GM03348 (cell line): ENCODE data around the gene HDGFL2.

Source experiments
- DNase-seq: peaks from one replicate; pipeline ENCODE4 v3.0.0; 2012; ENCODE audit warnings: low spot score

Gene HDGFL2

DNA sequence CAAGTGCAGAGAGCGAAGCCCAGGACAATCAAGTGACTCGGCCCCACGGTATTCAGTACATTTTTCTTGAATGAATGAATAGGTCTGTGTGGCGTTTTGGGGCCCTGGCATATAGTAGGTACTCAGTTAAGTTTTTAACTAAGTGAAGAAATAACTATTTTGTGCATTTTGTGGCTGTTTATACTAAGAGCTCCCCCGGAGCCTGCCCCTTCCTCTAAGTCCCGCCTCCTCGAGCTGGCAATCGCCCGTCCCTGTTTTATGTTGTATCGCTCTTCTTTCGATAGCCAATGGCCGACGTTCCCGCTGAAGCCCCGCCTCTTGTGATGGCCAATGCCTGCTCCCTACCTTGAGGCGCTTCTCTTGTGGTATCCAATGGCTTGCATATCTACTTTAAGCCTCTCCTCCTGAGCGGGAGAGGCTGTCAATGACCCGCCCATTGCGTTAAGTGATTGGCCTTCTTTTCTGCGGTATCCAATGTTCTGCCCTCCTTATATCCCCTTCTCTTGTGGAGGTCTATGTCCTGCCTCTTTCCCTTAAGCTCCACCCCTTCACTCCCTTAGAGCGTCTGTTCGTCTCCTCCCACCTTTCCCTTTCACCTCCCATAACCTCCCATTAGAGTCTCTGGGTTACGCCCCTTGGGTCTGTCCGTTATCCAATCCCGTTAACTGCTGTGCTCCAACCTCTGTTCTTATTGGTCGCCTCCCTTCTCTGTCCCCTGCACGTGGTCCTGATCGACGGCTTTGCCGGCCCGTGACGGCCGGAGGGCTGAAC lies 509 bp upstream of the HDGFL2 start:
- DNase-seq, result peak; percentile 99

DNA sequence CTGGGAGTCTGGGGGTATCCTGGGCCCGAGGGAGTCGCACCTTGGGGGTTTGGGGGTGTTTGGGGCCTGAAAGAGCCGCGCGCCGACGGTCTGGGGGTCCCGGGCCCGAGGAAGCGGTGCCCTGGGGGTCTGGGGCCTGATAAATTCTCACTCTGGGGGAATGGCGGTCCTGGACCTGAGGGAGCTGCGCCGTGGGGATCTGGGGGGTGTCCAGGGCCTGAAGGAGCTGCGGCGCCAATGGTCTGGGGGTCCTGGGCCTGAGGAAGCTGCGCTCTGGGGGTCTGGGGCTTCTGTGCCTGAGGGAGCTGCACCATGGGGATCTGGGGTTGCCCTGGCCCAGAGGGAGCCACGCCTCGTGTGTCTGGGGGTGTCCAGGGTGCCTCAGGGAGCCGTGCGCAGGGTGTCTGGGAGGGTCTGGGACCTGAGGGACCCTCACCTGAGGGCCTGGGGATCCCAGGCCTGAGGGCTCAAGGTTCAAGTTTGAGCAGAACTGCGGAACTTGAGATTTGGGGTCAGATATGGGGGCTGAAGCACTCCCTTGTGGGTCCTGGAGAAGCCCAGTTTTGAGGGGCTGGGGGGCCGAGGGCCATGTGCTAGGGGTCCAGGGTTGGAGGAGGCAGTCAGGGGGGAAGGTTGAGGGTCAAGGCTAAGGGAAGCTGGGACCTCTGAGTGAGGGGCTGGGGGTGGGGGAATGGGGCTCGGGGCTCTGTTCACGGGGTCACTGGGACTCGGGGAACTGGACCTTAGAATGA lies 1.1 kb downstream of the HDGFL2 start:
- DNase-seq, result peak; percentile 5

DNA sequence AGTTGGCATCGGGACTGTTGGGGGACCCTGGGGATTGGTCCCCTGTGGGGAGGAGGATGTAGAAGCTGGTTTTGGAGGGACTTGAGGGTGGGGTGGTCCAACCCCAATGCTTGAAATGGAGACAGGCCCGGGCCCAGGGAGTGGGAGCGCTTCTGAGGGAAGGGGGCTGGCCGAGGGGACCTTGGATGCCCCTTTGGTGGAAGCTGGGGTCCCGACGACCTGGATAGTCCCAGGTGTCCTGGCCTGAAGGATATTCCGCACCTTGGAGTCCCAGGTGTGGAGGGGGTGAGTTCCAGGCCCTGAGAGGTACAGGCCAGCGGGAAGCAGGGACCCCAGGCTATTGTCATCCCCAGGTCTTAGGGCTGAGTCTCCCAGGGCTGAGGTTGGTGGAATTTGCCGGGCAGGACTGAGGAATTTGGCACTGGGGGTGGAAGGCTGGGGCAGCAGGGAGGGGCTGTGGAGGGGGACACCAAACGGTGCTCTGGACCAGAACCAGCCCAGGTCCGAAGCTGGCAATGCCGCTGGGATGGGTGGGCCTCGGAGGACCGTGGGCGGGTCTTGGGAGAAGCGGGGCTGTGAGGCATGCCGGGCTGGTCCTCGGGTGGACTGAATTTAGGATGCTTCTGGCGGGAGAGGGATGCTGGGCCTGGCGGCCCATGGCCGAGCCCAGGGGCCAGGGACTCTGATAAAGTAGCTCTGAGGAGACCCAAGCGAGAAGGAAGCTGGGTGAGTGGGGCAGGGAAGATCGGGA lies 1.8 kb downstream of the HDGFL2 start:
- peak; percentile 43 for DNase-seq

DNA sequence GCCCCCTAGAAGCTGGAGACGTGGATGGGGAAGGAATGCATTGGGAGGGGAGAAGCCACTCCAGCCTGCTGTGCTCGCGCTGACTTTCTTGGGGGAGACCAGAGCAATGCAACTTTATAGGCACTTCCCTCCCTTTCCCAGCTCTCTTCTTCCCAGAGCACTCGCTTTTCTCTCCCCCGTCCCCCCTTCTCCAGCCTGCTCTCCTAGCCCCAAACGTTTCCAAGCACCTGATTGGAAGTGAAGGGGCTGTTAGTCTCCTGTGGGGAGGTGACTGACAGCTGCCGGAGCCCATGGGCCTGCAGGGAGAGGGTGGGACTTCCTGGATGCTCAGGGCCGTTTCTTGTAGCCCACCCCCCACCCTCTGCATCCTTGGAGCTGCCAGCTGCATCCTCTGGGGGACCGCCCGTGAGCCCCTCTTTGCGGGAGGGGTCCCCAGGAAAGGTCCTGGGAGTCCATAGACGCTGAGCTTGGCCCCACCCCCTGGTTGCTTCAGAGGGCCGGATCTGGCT lies 2.5 kb downstream of the HDGFL2 start:
- DNase-seq, result peak; percentile 81

- DNase-seq, result no peak
Observed at GRCh38 chr19:4477034-4477801, 5.1 kb downstream of the HDGFL2 start.

- no peak for DNase-seq
Observed at GRCh38 chr19:4482721-4483364, 10.7 kb downstream of the HDGFL2 start.

DNA sequence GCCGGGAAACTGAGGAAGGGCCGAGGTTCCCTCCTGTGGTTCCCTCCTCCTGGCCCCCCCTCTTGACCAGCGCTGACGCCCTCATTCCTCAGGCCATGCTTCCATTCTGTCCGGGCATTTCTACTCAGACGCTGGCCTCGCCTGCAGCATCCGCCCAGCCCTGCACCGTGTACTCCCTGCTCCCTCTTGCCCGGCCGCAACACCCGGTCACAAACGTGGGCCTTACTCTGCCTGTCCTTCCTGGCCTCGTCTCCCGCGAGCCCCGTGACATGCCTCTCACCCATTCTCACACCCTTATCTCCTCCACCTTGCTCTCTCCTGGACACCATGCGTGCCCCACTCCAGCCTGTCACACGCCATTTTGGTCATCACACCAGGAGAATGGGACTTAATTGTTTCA lies 11.3 kb downstream of the HDGFL2 start:
- no peak for DNase-seq

- no peak for DNase-seq
Observed at GRCh38 chr19:4487572-4487971, 15.5 kb downstream of the HDGFL2 start.

GRCh38 chr19:4488496-4488895 lies 16.4 kb downstream of the HDGFL2 start:
- no peak for DNase-seq

GRCh38 chr19:4491446-4491845 lies 19.3 kb downstream of the HDGFL2 start:
- DNase-seq, result no peak

GRCh38 chr19:4492337-4493103 lies 20.4 kb downstream of the HDGFL2 start:
- no peak for DNase-seq

DNA sequence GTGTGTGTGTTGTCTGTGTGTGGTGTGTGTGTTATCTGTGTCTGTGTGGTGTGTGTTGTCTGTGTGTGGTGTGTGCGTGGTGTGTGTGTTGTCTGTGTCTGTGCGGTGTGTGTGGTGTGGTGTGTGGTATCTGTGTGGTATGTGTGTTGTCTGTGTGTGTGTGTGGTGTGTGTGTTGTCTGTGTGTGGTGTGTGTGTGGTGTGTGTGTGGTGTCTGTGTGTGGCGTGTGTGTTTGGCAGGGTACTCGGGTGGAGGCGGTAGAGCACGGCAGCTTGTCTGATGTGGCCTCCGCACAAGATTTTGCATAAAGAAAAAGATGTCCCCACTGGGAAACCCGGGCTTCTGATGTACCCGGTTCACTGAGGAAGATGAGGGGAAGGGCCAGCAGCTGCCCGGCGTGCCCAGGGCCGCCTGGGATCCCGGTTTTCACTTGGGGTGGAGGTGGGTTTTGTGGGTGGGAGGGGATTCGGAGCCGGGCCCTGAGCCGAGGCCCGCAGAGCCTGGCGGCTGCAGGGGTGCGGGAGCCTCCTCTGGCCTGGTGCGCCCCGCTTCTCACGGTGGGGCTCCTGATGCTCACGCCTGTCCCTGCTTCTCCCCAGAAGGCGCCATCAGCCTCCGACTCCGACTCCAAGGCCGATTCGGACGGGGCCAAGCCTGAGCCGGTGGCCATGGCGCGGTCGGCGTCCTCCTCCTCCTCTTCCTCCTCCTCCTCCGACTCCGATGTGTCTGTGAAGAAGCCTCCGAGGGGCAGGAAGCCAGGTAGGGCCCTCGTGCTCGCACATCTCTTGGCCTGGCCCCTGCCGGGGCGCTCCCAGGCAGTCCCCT lies 21.2 kb downstream of the HDGFL2 start:
- DNase-seq, result no peak

- no peak for DNase-seq
Observed at GRCh38 chr19:4493929-4494690, 22.0 kb downstream of the HDGFL2 start.

DNA sequence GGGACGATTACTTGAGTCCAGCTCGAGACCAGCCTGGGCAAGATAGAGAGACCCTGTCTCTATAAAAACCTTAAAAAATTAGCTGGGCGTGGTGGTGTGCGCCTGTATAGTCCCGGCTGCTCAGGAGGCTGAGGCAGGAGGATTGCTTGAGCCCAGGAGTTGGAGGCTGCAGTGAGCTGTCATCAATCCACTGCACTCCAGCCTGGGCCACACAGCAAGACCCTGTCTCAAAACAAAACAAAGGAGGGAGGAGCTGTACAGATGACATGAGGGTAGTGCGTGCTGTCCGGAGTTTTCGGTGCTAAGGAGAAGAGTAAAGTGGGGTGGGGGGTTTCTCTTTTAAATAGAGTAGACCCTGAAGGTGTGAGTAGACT lies 22.6 kb downstream of the HDGFL2 start:
- no peak for DNase-seq

- no peak for DNase-seq
Observed at GRCh38 chr19:4495471-4495870, 23.4 kb downstream of the HDGFL2 start.

DNA sequence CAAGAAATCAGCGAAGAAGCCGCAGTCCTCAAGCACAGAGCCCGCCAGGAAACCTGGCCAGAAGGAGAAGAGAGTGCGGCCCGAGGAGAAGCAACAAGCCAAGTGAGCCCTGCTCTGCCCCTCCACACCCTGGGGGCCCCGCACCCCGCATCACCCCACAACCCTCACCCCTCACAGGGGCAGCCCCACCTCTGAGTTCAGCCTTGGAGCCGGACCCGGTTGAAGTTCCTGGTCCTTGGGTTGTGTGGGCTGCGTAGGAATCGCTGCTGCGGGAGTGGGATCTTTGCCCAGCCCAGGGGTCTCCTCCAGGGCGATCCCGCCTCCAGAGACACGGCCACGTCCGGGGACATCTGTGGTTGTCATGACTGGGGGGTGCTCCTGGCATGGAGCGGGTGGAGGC lies 24.2 kb downstream of the HDGFL2 start:
- DNase-seq, result no peak

- no peak for DNase-seq
Observed at GRCh38 chr19:4497770-4498389, 25.8 kb downstream of the HDGFL2 start.

DNA sequence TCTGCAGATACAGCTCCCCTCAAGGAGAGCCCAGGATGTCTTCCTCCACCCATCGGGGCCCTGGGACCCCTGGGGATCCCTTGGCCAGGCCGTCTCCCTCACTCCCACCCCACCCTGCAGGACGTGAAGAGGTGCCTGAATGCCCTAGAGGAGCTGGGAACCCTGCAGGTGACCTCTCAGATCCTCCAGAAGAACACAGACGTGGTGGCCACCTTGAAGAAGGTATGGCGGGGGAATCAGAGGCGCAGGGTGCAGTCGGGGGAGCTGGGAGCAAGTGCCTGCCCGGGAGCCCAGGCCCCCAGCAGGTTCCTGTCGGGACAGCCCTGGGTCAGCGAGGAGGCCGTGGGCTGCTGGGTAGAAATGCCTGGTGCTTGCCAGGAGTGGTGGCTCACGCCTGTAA lies 26.6 kb downstream of the HDGFL2 start:
- no peak for DNase-seq

GRCh38 chr19:4499318-4499717 lies 27.2 kb downstream of the HDGFL2 start:
- DNase-seq, result no peak
